H1 (cell line): ENCODE data around the gene DNAJB12. TPM values are rescaled to one million over a fixed set of nuclear protein-coding genes. Genes with fewer than 3 reads are reported as not detected.

Source experiments
- POLR2A ChIP-seq, 2 experiments: IDR thresholded peaks; 1 replicate in 1 of 2; 2 replicates in 1 of 2; pipeline ENCODE4 v1.6.1; 2011; ENCODE audit warnings: low read depth in 2 of 2, low read length in 2 of 2, mild to moderate bottlenecking in 2 of 2; ENCODE audit errors: control extremely low read depth in 1 of 2
- polyA plus RNA-seq, 7 experiments: library from polyadenylated mRNA; depleted of rRNA in 3 of 7; stranded (reverse) in 5 of 7; unstranded in 2 of 7; fragments of >200 nt in 5 of 7; fragments of 200-250 nt in 2 of 7; gene quantifications; 1 replicate in 5 of 7; 2 replicates in 1 of 7; 4 replicates in 1 of 7; pipeline versions ENCODE4 v1.2.1 to v1.2.3, GENCODE V29; 2011 to 2013; ENCODE audit warnings: missing spikeins in 2 of 7, mixed read lengths in 2 of 7
- total RNA-seq: library from RNA; stranded (reverse); fragmentation: NEBNext Ultra II Directional; extraction: Animal tissue kit (Norgen Biotek cat#: 25700); gene quantifications from 2 replicates; pipeline ENCODE4 v1.2.1, GENCODE V29; 2021

Gene DNAJB12
- total and polyA plus RNA-seq, 2 of the 8 experiments (the other 6 are each of a cell fraction or from before 2014, with no cell fraction given), result 10.8 to 20.5 TPM

GRCh38 chr10:72322030-72322279 is 32.8 kb downstream of the DNAJB12 start (continued):
- no peak for TF ChIP-seq POLR2A (IDR thresholded peaks at IDR 0.05; ENCODE audit: control extremely low read depth in 1 of 2, low read depth in 2 of 2, low read length in 2 of 2)
